ENCODE data around the gene CATSPERZ.

DNA sequence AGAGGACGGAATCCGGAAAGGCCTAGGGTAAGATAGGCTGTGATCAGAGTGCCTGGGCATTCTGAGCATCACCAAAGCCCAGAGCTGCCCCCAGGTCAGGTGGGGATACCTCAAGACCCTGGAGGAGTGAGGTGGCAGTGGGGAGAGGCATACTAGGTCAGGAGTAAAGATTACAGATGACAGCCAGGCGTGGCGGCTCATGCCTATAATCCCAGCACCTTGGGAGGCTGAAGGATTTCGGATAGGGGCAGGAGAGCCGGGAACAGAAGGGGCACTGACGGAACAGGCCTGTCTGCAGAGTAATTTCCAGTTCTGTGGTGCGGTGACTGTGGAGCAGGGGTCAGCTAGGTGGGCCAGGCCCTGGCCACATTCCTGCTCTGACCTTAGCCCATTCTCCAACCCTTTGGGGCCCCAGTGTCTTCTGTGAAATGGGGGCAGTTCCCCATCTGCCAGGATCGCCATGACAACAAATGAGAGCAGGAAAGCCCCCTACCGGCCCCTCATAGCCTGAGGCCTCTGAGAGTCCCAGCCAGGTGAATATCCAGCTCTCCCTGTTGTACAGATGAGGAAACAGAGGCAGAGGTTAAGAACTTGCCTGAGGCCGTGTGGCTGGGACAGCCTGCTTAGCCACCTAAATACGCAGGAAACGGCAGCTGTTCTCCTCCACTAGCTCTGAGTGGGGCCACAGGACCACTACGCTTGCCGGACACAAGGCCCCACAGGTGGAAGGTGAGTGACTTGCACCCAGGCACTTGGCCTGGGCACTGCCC lies 24.9 kb upstream of the CATSPERZ start:
- TF ChIP-seq POLR2A (IDR thresholded peaks at IDR 0.05; ENCODE audit: low read depth, low read length) (no peak), TAF1 (IDR thresholded peaks at IDR 0.05; ENCODE audit: borderline replicate concordance, low read depth, low read length) (no peak)
